HepG2 (cell line): ENCODE measurements around the gene SIT1.
"Not testable (repeated sequence)": the region's sequence is repeated elsewhere in the genome, so short reads cannot be mapped to it uniquely, and the experiment has no call there.

Source experiments
- CENPX ChIP-seq: sonication (generic); formaldehyde crosslinking; IDR thresholded peaks from 2 replicates; pipeline ENCODE4 v1.9.0; 2021; ENCODE audit warnings: mild to moderate bottlenecking, missing genetic modification reagents, moderate library complexity
- FOXA1 ChIP-seq, 2 experiments: fragments of 450-650 bp in 1 of 2; sonication (generic) in 1 of 2; formaldehyde crosslinking in 1 of 2; IDR thresholded peaks; 2 replicates each; pipeline versions ENCODE4 v1.4.0 to v1.6.1; 2016 to 2020; ENCODE audit warnings: missing genetic modification reagents in 1 of 2
- JUNB ChIP-seq: sonication (generic); formaldehyde crosslinking; IDR thresholded peaks from 2 replicates; pipeline ENCODE4 v1.8.0; 2022; ENCODE audit warnings: missing genetic modification reagents, mild to moderate bottlenecking, borderline replicate concordance
- KDM1A ChIP-seq: IDR thresholded peaks from 2 replicates; pipeline ENCODE4 v1.6.1; 2016; ENCODE audit warnings: missing compliant biosample characterization
- PCBP1 ChIP-seq: fragments of 200-400 bp; formaldehyde crosslinking; IDR thresholded peaks from 2 replicates; pipeline ENCODE4 v1.6.1; 2017; ENCODE audit warnings: mild to moderate bottlenecking, low read depth, low read length, borderline replicate concordance
- POLR2A ChIP-seq, 2 experiments: IDR thresholded peaks; 2 replicates each; pipeline ENCODE4 v1.6.1; 2011; ENCODE audit warnings: low read depth in 2 of 2, low read length in 2 of 2, mild to moderate bottlenecking in 1 of 2, moderate library complexity in 1 of 2; ENCODE audit not compliant: insufficient read depth in 1 of 2
- REST ChIP-seq, 2 experiments: IDR thresholded peaks; 2 replicates each; pipeline ENCODE4 v1.6.1; 2011 to 2012; ENCODE audit warnings: low read length in 2 of 2, borderline replicate concordance in 1 of 2, low read depth in 1 of 2, mild to moderate bottlenecking in 1 of 2, moderate library complexity in 1 of 2
- YY1 ChIP-seq: IDR thresholded peaks from 2 replicates; pipeline ENCODE4 v1.6.1; 2011; ENCODE audit warnings: low read length, low read depth, moderate library complexity, mild to moderate bottlenecking; ENCODE audit not compliant: insufficient read depth, insufficient replicate concordance
- ZFP62 ChIP-seq: sonication (generic); formaldehyde crosslinking; IDR thresholded peaks from 2 replicates; pipeline ENCODE4 v1.4.0; 2020; ENCODE audit warnings: missing genetic modification reagents
- ZNF274 ChIP-seq: sonication (generic); formaldehyde crosslinking; IDR thresholded peaks from 2 replicates; pipeline ENCODE4 v1.5.1; 2020; ENCODE audit warnings: mild to moderate bottlenecking, missing genetic modification reagents
- ZNF407 ChIP-seq: sonication (generic); formaldehyde crosslinking; IDR thresholded peaks from one replicate; pipeline ENCODE4 v1.5.1; 2020; ENCODE audit warnings: mild to moderate bottlenecking, missing genetic modification reagents; ENCODE audit errors: not compliant biosample characterization
- ZNF530 ChIP-seq: sonication (generic); formaldehyde crosslinking; IDR thresholded peaks from 2 replicates; pipeline ENCODE4 v1.5.0; 2020; ENCODE audit warnings: low read depth, mild to moderate bottlenecking, missing genetic modification reagents
- TF ChIP-seq, protein P1 (sequence below): sonication (generic); formaldehyde crosslinking; conservative IDR thresholded peaks from 2 replicates; pipeline ENCODE4 v1.4.0; 2020; ENCODE audit warnings: missing genetic modification reagents

DNA sequence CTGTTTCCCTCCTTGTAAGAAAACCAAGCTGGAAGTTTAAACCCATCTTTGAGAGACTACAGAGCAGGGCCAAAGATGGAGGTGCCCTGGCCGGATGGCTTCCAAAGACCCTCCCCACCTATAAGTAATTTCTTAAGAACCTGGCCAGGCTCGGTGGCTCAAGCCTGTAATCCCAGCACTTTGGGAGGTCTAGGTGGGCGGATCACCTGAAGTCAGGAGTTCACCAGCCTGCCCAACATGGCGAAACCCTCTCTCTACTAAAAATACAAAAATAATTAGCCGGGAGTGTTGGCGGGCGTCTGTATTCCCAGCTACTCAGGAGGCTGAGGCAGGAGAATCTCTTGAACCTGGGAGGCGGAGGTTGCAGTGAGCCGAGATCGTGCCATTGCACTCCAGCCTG, 5.0 kb downstream of the SIT1 start:
- not testable (repeated sequence) for TF ChIP-seq ZNF530 (CRISPR knock-in tag); ZNF274; YY1; ZFP62; REST (IDR thresholded peaks at IDR 0.05; ENCODE audit: borderline replicate concordance in 1 of 2, low read depth in 1 of 2, low read length in 2 of 2); PCBP1; JUNB (CRISPR knock-in tag); KDM1A (CRISPR knock-in tag); POLR2A (IDR thresholded peaks at IDR 0.05; ENCODE audit: insufficient read depth in 1 of 2, low read depth in 2 of 2, low read length in 2 of 2); ZNF407 (CRISPR knock-in tag); FOXA1 (IDR thresholded peaks at IDR 0.05); FOXA1 (CRISPR knock-in tag; IDR thresholded peaks at IDR 0.05); CENPX
- TF ChIP-seq, protein P1, sequence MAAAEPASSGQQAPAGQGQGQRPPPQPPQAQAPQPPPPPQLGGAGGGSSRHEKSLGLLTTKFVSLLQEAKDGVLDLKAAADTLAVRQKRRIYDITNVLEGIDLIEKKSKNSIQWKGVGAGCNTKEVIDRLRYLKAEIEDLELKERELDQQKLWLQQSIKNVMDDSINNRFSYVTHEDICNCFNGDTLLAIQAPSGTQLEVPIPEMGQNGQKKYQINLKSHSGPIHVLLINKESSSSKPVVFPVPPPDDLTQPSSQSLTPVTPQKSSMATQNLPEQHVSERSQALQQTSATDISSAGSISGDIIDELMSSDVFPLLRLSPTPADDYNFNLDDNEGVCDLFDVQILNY (CRISPR knock-in tag) = not testable (repeated sequence)
